ENCODE results near the gene NOTO.

Gene NOTO

DNA sequence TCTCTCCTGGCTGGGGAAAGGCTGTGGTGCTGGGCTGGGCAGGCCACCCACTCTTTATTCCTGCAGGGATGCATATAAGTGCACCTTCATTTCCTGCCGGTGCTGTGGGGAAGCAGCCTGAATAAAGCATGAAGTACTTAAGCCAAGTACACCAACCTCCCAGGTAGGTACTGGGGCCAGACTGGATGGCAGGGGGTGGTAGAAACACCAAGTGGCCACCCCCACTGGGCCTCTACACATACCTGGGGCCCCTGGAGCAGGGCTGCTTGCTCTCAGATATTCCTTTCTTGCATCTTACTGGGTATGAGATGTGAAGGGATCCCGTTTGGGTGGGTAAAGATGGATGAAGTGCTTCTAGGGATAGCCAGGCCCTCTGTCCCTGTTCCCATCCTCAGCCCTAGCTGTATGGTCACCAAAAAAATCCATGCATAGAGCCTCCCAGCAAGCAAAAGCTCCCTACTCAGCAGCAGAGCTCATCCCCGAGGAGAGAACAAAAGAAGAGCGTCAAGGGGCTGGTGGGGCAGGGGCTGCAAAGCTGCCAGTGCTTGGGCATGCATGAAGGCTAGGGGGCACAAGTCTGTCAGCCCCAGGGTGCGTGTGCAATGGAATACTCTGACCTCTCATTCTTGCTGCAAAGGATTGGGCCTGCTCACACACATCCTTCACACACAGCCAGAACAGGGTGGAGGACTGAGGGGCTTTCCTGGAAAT is 53.7 kb downstream of the NOTO start:
- Histone ChIP-seq H3K27ac (ENCODE audit: low read length) (no peak overlapping the region), H4K20me1 (ENCODE audit: insufficient read depth, low read length) (peaks cover 5% of the 10 kb centered on the region; the same call in 1 of the 2 replicates), H3K9ac (ENCODE audit: low read length) (no peak overlapping the region), H3K36me3 (replicated peaks; ENCODE audit: low read depth, low read length) (peaks cover 60% of the 10 kb centered on the region), H3K4me2 (ENCODE audit: low read length) (no peak overlapping the region), H3K79me2 (ENCODE audit: low read length) (no peaks in the 10 kb centered on the region), H3K9me3 (ENCODE audit: insufficient read depth, low read length) (no peaks in the 10 kb centered on the region), H3K4me1 (ENCODE audit: low read length) (no peaks in the 10 kb centered on the region), H3K27me3 (ENCODE audit: low read depth, low read length) (no peaks in the 10 kb centered on the region), H2AFZ (ENCODE audit: low read depth, low read length) (no peak overlapping the region), H3K4me3 (ENCODE audit: low read length) (no peak overlapping the region)
- no peak for TF ChIP-seq CTCF (IDR thresholded peaks at IDR 0.05; ENCODE audit: low read depth, low read length)
- TF ChIP-seq EZH2phosphoT487 (IDR thresholded peaks at IDR 0.05; ENCODE audit: low read depth), result no peak

- Histone ChIP-seq H3K4me1 (ENCODE audit: low read length) (no peaks in the 10 kb centered on the region), H2AFZ (ENCODE audit: low read depth, low read length) (no peak overlapping the region), H3K4me2 (ENCODE audit: low read length) (no peak overlapping the region), H4K20me1 (ENCODE audit: insufficient read depth, low read length) (peaks cover 5% of the 10 kb centered on the region; the same call in 1 of the 2 replicates), H3K9me3 (ENCODE audit: insufficient read depth, low read length) (no peaks in the 10 kb centered on the region), H3K27me3 (ENCODE audit: low read depth, low read length) (no peaks in the 10 kb centered on the region), H3K9ac (ENCODE audit: low read length) (no peak overlapping the region), H3K27ac (ENCODE audit: low read length) (no peak overlapping the region), H3K79me2 (ENCODE audit: low read length) (no peaks in the 10 kb centered on the region), H3K4me3 (ENCODE audit: low read length) (no peak overlapping the region), H3K36me3 (replicated peaks; ENCODE audit: low read depth, low read length) (peaks cover 62% of the 10 kb centered on the region)
- TF ChIP-seq EZH2phosphoT487 (IDR thresholded peaks at IDR 0.05; ENCODE audit: low read depth) (no peak), CTCF (IDR thresholded peaks at IDR 0.05; ENCODE audit: low read depth, low read length) (no peak)
Measured at GRCh38 chr2:73256618-73256922, 54.2 kb downstream of the NOTO start.

DNA sequence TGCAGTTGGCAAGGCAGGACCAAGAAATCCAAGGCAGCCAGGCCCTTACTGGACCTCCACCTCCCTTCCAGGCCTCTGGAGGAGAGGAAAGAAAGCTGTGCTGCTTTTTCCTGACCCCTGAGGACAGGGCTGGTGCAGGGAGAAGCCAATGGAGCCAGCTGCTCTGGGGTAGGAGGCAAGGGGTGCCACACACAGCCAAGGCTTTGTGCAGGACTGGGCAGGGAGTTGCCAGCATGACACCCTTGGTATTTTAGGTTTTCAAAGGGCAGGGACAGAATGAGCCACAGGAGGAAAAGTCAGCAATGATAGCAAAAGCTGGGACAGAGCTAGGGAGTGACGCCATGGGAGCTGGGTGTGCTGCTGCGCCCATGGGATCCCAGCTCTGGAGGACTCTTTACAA is 54.6 kb downstream of the NOTO start:
- Histone ChIP-seq H3K79me2 (ENCODE audit: low read length) (no peaks in the 10 kb centered on the region), H4K20me1 (ENCODE audit: insufficient read depth, low read length) (peaks cover 5% of the 10 kb centered on the region; the same call in 1 of the 2 replicates), H3K36me3 (replicated peaks; ENCODE audit: low read depth, low read length) (peaks cover 60% of the 10 kb centered on the region), H3K4me2 (ENCODE audit: low read length) (no peak overlapping the region), H3K27me3 (ENCODE audit: low read depth, low read length) (no peaks in the 10 kb centered on the region), H3K9ac (ENCODE audit: low read length) (no peak overlapping the region), H3K4me3 (ENCODE audit: low read length) (no peak overlapping the region), H3K4me1 (ENCODE audit: low read length) (no peaks in the 10 kb centered on the region), H2AFZ (ENCODE audit: low read depth, low read length) (no peak overlapping the region), H3K27ac (ENCODE audit: low read length) (no peak overlapping the region), H3K9me3 (ENCODE audit: insufficient read depth, low read length) (no peaks in the 10 kb centered on the region)
- TF ChIP-seq CTCF (IDR thresholded peaks at IDR 0.05; ENCODE audit: low read depth, low read length), result no peak
- no peak for TF ChIP-seq EZH2phosphoT487 (IDR thresholded peaks at IDR 0.05; ENCODE audit: low read depth)

GRCh38 chr2:73257425-73258125 is 55.2 kb downstream of the NOTO start:
- Histone ChIP-seq H3K36me3 (replicated peaks; ENCODE audit: low read depth, low read length) (peaks cover 57% of the 10 kb centered on the region), H3K4me1 (ENCODE audit: low read length) (no peaks in the 10 kb centered on the region), H3K27ac (ENCODE audit: low read length) (no peak overlapping the region), H3K9me3 (ENCODE audit: insufficient read depth, low read length) (no peaks in the 10 kb centered on the region), H3K4me2 (ENCODE audit: low read length) (no peak overlapping the region), H2AFZ (ENCODE audit: low read depth, low read length) (no peak overlapping the region), H3K4me3 (ENCODE audit: low read length) (no peak overlapping the region), H4K20me1 (ENCODE audit: insufficient read depth, low read length) (peaks cover 5% of the 10 kb centered on the region; the same call in 1 of the 2 replicates), H3K9ac (ENCODE audit: low read length) (no peak overlapping the region), H3K27me3 (ENCODE audit: low read depth, low read length) (no peaks in the 10 kb centered on the region), H3K79me2 (ENCODE audit: low read length) (no peaks in the 10 kb centered on the region)
- TF ChIP-seq EZH2phosphoT487 (IDR thresholded peaks at IDR 0.05; ENCODE audit: low read depth), result no peak
- TF ChIP-seq CTCF (IDR thresholded peaks at IDR 0.05; ENCODE audit: low read depth, low read length), result no peak

All from OCI-LY3 (cell line).